Activated naive CD8-positive, alpha-beta T cell treated with anti-CD3 and anti-CD28 coated beads, Interleukin-2, amount 50 U/mL, for 24 hours (primary cell): ENCODE results near the gene TERC.

Source experiments
- ATAC-seq: fragments of 150-1000 bp; cut with Tn5 transposase; one replicate; pipeline ENCODE4 v1.10.0; 2021
- DNase-seq: peaks from one replicate; pipeline ENCODE4 v3.0.0; 2021
- H3K27ac Mint-ChIP-seq: one replicate; pipeline ENCODE4 v1.8.0; 2021; ENCODE audit warnings: mild to moderate bottlenecking, mixed read lengths
- H3K27me3 Mint-ChIP-seq: one replicate; pipeline ENCODE4 v1.8.0; 2021; ENCODE audit warnings: mixed read lengths
- H3K36me3 Mint-ChIP-seq: one replicate; pipeline ENCODE4 v1.8.0; 2021; ENCODE audit warnings: low read depth, mixed read lengths
- H3K4me1 Mint-ChIP-seq: one replicate; pipeline ENCODE4 v1.8.0; 2021; ENCODE audit warnings: mixed read lengths
- H3K4me3 Mint-ChIP-seq: one replicate; pipeline ENCODE4 v1.8.0; 2021; ENCODE audit warnings: mild to moderate bottlenecking, moderate library complexity, mixed read lengths
- H3K9me3 Mint-ChIP-seq: one replicate; pipeline ENCODE4 v1.8.0; 2021; ENCODE audit warnings: mixed read lengths

TERC gene

DNA sequence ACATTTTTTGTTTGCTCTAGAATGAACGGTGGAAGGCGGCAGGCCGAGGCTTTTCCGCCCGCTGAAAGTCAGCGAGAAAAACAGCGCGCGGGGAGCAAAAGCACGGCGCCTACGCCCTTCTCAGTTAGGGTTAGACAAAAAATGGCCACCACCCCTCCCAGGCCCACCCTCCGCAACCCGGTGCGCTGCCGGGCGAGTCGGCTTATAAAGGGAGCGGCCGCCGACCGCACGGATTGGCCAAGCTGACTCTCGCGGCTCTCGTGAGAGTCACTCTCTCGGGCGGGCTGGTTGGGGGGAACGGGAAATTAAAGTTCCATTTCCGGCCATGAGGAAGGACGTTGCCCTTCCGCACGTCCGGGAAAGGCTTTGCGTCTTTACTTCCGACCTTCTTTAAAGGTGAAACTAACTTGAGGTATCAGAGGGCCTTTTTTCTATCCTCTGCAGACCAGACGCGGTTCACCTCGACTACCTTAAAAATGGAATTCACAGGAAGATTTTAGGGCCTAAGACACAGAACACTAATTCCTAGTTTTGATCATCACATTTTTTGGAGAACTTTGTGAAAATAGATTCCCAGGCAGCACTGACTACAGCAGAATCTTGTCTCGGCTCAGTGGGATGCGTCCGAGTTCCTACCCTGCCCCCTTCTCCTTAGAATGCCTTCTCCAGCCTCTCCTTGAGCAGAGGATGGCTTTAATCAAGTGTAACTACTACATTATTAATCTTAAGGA lies at the start of gene TERC:
Gene TERC, minus strand, starts transcription at position 179 of the 731 bp plus-strand sequence.
- Mint-ChIP-seq H3K9me3 (peaks cover 7% of the 10 kb centered on the region), H3K27me3 (peaks cover 3% of the 10 kb centered on the region), H3K36me3 (peaks cover 2% of the 10 kb centered on the region), H3K4me3 (peak within 1 kb of the TSS; percentile 96), H3K27ac (peak within 1 kb of the TSS; percentile 97), H3K4me1 (peaks cover 39% of the 10 kb centered on the region)
- DNase-seq (peak; percentile 92), ATAC-seq (peak; percentile 88)

DNA sequence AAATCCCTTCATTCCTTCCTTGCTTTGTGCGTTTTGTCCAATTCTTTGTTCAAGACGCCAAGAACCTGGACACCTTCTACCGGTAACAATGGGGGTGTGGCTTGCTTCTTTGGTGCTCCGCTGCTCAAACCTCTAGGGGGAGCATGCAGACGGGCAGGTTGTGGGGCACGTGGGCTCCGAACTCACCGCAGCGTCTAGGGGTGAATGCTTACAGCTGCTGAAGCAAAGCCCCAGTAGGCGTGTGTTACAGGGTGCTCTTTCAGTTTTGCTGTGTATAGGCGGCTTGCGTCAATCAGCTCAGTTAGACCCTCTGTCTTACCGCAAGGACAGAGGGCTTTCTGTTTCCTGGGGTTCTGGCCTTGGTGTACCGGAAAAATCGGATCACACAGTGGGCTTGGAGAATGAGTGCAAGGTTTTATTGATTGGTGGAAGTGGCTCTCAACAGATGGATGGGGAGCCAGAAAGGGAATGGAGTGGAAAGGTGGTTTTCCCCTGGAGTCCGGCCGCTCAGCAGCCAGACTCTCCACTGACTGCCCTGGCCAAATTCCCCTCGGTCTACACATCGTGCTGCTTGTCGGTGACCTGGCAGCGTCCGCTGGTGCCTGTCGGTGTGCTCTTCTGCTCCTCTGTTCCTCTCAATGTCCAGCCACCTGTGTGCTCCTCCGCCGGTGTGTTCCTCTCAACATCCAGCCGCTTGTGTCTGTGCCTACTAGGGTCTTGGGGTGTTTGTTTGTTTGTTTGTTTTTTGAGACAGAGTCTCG lies 49.1 kb upstream of the TERC start:
- Mint-ChIP-seq H3K4me1 (peaks cover 28% of the 10 kb centered on the region), H3K36me3 (no peaks in the 10 kb centered on the region), H3K4me3 (peak overlapping the region; percentile 85), H3K27me3 (peaks cover 8% of the 10 kb centered on the region), H3K9me3 (peaks cover 22% of the 10 kb centered on the region), H3K27ac (peak overlapping the region; percentile 88)
- ATAC-seq = peak; percentile 90
- DNase-seq = peak; percentile 74

- peak overlapping the region; percentile 88 for H3K27ac Mint-ChIP-seq
- peaks cover under 1% of the 10 kb centered on the region for H3K36me3 Mint-ChIP-seq
- peaks cover 8% of the 10 kb centered on the region for H3K27me3 Mint-ChIP-seq
- H3K9me3 Mint-ChIP-seq = peaks cover 22% of the 10 kb centered on the region
- H3K4me3 Mint-ChIP-seq = peak overlapping the region; percentile 85
- H3K4me1 Mint-ChIP-seq = peaks cover 28% of the 10 kb centered on the region
- DNase-seq = no peak
- no peak for ATAC-seq
Observed at GRCh38 chr3:169813278-169813677, 48.4 kb upstream of the TERC start.

- DNase-seq (peak; percentile 80), ATAC-seq (peak; percentile 75)
- H3K27me3 Mint-ChIP-seq = peaks cover 8% of the 10 kb centered on the region
- peak within 1 kb of the TSS; percentile 88 for H3K27ac Mint-ChIP-seq
- H3K4me3 Mint-ChIP-seq = peak within 1 kb of the TSS; percentile 85
- H3K4me1 Mint-ChIP-seq = peaks cover 28% of the 10 kb centered on the region
- peaks cover 2% of the 10 kb centered on the region for H3K36me3 Mint-ChIP-seq
- peaks cover 22% of the 10 kb centered on the region for H3K9me3 Mint-ChIP-seq
Observed at GRCh38 chr3:169812332-169813235, 47.7 kb upstream of the TERC start, which contains the start of the genes LRRC34 and LRRIQ4. LRRC34 (minus strand) TSS chr3:169812904; CDS start chr3:169812548, 356 bp downstream. LRRIQ4 (plus strand) TSS chr3:169812870; CDS start chr3:169821922, 9,052 bp downstream.

- Mint-ChIP-seq H3K4me1 (peaks cover 28% of the 10 kb centered on the region), H3K9me3 (peaks cover 22% of the 10 kb centered on the region)
Observed at GRCh38 chr3:169811631-169812331, 46.9 kb upstream of the TERC start.

DNA sequence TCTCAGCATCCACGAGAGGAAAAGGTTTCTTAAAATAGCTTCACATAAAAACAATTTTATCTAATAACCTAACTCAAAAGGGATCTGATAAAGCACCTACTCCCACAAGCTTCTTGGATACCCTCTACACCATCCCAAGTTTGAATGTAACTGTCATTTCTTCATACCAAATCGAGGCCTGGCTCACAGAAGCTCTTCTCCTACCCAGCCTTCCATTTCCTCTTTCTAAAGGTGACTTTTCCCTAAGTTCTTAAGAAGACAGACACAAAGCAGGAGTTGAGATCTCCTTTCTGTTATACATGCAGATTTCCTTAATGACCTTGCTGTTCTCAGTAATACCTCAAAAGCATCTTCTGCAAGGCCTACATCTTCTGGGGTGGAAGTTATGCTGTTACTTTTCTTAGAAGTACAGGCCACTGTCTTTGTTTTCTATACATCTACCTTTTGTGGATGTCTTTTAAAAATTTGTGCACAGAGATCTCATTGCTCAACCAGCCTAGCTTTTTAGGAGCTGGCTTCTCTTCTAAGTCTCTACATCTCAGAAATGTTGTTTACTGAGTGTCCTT lies 44.5 kb upstream of the TERC start:
- H3K27ac Mint-ChIP-seq = no peak overlapping the region
- peaks cover 25% of the 10 kb centered on the region for H3K4me1 Mint-ChIP-seq
- H3K4me3 Mint-ChIP-seq = no peak overlapping the region
- H3K27me3 Mint-ChIP-seq = peaks cover 8% of the 10 kb centered on the region
- peaks cover 2% of the 10 kb centered on the region for H3K36me3 Mint-ChIP-seq
- no peak for DNase-seq
- H3K9me3 Mint-ChIP-seq = peaks cover under 1% of the 10 kb centered on the region
- no peak for ATAC-seq

More at GRCh38 chr3:169811631-169812331, 46.9 kb upstream of the TERC start:
- H3K4me3 Mint-ChIP-seq = peak overlapping the region; percentile 85
- DNase-seq (no peak), ATAC-seq (peak; percentile 0)
- peaks cover 8% of the 10 kb centered on the region for H3K27me3 Mint-ChIP-seq
- H3K27ac Mint-ChIP-seq = peak overlapping the region; percentile 67
- peaks cover 2% of the 10 kb centered on the region for H3K36me3 Mint-ChIP-seq

DNA sequence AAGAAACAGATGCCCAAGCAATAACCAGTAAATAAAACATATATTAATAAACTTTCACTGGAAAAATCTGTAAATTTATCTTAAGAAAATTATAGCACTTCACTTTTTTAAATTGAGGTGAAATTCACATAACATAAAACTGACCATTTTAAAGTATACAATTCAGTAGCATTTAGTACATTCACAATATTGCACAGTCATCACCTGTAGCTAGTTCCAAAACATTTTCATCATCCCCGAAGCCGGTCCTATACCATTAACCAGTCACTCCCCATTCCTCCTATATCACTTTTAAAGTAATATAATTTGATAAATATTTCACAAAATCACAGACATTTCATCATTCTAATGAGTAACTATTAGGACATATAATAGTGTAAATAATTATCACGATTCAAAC lies 39.8 kb upstream of the TERC start:
- Mint-ChIP-seq H3K9me3 (no peaks in the 10 kb centered on the region), H3K27ac (no peak overlapping the region), H3K36me3 (peaks cover 2% of the 10 kb centered on the region), H3K27me3 (no peaks in the 10 kb centered on the region), H3K4me3 (no peak overlapping the region), H3K4me1 (no peaks in the 10 kb centered on the region)
- DNase-seq (no peak), ATAC-seq (no peak)

DNA sequence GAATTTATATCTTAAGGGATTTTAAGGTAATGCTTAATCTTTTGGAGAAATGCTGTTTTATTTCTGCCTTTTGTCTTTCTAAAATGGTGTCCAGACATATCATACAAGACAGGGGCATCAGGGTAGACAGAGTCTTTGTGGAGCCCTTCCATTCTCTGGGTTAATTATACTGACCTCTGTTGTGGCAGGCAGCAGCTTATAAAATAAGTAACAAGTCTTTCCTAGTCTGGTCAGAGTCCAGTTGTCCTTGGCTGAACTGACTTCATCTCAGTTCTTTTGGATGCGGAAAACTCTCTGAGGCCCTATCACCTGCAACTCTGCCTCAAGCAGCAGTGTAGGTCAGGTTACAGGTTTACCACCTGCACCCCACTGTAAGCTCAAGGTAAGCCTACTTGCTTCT lies 27.5 kb upstream of the TERC start:
- H3K27ac Mint-ChIP-seq = no peak overlapping the region
- peaks cover 4% of the 10 kb centered on the region for H3K4me1 Mint-ChIP-seq
- no peaks in the 10 kb centered on the region for H3K27me3 Mint-ChIP-seq
- ATAC-seq (no peak), DNase-seq (no peak)
- no peaks in the 10 kb centered on the region for H3K9me3 Mint-ChIP-seq
- H3K4me3 Mint-ChIP-seq = no peak overlapping the region
- peaks cover 29% of the 10 kb centered on the region for H3K36me3 Mint-ChIP-seq

- Mint-ChIP-seq H3K4me3 (no peak overlapping the region), H3K27ac (no peak overlapping the region), H3K4me1 (peaks cover 4% of the 10 kb centered on the region), H3K36me3 (peaks cover 40% of the 10 kb centered on the region), H3K9me3 (no peaks in the 10 kb centered on the region), H3K27me3 (no peaks in the 10 kb centered on the region)
- ATAC-seq (no peak), DNase-seq (no peak)
Observed at GRCh38 chr3:169790687-169791429, 26.0 kb upstream of the TERC start.

- Mint-ChIP-seq H3K4me1 (peaks cover 4% of the 10 kb centered on the region), H3K9me3 (no peaks in the 10 kb centered on the region), H3K27me3 (no peaks in the 10 kb centered on the region), H3K4me3 (no peak overlapping the region), H3K27ac (no peak overlapping the region), H3K36me3 (peaks cover 46% of the 10 kb centered on the region)
- no peak for DNase-seq
- ATAC-seq = no peak
Observed at GRCh38 chr3:169790219-169790618, 25.4 kb upstream of the TERC start.

DNA sequence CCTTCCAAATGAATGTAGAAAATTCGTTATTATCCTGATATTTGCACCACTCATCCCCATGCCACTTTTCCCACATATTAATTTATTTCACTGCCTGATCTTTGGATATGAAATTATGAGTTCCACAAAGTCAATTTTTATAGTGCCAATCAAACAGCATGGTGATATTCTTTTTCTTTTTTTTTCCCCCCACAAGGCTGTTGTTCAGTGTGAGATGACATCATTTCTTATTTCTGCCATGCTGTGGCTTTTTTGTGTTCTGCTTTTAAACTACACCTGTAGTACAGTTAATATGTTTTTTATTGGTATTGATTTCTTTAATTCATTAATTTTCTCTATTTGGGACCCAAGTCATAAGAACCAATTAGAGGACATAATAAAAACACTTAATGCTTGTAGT lies 22.9 kb upstream of the TERC start:
- ATAC-seq = no peak
- DNase-seq = no peak
- Mint-ChIP-seq H3K4me3 (no peak overlapping the region), H3K27me3 (no peaks in the 10 kb centered on the region), H3K27ac (peak overlapping the region; percentile 10), H3K4me1 (peaks cover 4% of the 10 kb centered on the region), H3K9me3 (no peaks in the 10 kb centered on the region), H3K36me3 (peaks cover 51% of the 10 kb centered on the region)

DNA sequence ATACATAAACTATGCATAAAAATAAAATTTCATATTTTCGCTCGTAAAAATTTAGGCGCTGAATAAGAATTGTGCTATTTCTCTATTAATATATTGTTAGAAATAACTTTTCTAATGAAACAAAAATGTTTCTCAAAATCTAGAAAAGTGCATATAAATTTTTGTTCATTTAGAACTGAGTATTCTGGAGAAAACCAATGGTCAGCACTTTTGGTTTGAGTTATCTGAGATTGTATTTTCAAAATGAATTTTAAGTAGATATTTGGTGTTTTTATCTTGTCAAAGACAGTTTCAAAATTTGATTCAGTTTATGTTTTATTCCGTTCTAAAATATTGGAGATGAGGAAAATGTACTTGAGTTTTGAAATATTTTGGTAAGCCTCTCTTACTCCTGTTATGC lies 22.3 kb upstream of the TERC start:
- Mint-ChIP-seq H3K36me3 (peaks cover 51% of the 10 kb centered on the region), H3K4me3 (no peak overlapping the region), H3K27ac (no peak overlapping the region), H3K4me1 (peaks cover 4% of the 10 kb centered on the region), H3K27me3 (no peaks in the 10 kb centered on the region), H3K9me3 (no peaks in the 10 kb centered on the region)
- DNase-seq = no peak
- ATAC-seq = no peak
